HG03520 (cell line): ENCODE data around the gene SYNGAP1.
"Not testable (repeated sequence)": the region's sequence is repeated elsewhere in the genome, so short reads cannot be mapped to it uniquely, and the experiment has no call there.

Source experiments
- ATAC-seq: cut with Tn5 transposase; IDR thresholded peaks from one replicate; pipeline ENCODE4 v1.9.1; 2021; ENCODE audit warnings: mild to moderate bottlenecking, moderate library complexity; ENCODE audit not compliant: unreplicated experiment

SYNGAP1 gene

DNA sequence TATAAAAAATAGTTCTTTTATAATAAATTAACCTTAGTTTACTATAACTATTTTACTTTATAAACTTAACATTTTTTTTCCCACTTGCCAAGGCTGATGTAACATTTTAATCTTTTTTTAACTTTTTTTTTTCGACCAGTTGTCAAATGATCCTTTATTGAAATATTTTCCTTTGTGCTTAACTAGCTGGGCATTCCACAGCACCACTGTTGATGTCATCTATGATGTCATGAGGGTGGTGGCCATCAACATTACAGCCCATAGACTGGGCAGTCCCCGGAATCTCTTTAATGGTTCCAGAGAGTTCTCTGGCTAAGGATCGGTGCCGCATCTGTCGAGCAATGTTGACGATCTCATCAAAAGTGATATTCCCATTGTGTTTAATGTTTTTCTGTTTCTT is 20.0 kb upstream of the SYNGAP1 start:
- not testable (repeated sequence) for ATAC-seq

GRCh38 chr6:33404884-33405283 is 15.0 kb upstream of the SYNGAP1 start:
- ATAC-seq, result no peak

- no peak for ATAC-seq
Observed at GRCh38 chr6:33405386-33405940, 14.4 kb upstream of the SYNGAP1 start.

GRCh38 chr6:33406126-33406525 is 13.7 kb upstream of the SYNGAP1 start:
- no peak for ATAC-seq

GRCh38 chr6:33407132-33407718 is 12.6 kb upstream of the SYNGAP1 start:
- ATAC-seq, result no peak

- ATAC-seq, result peak; percentile 79
Observed at GRCh38 chr6:33410050-33410710, 9.7 kb upstream of the SYNGAP1 start.

- ATAC-seq, result peak; percentile 31
Observed at GRCh38 chr6:33410711-33411631, 8.9 kb upstream of the SYNGAP1 start, which contains the start of gene PHF1. Gene PHF1 (plus strand): TSS chr6:33411014. CDS start chr6:33412264, 1,250 bp downstream.

DNA sequence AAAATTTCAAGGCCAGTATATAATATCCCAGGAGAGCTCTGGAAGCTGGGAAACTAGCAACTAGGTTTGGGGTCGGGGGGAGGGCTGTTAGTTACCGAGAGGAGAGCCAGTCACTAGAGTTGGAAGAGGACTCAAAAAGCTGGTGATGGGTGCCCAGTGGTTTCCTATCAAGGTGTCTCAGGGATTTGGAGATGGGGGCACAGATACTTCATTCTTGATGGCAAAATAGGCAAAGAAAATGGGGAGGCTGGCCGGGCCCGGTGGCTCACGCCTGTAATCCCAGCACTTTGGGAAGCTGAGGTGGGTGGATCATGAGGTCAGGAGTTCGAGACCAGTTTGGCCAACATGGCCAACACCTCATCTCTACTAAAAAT is 8.2 kb upstream of the SYNGAP1 start:
- no peak for ATAC-seq

DNA sequence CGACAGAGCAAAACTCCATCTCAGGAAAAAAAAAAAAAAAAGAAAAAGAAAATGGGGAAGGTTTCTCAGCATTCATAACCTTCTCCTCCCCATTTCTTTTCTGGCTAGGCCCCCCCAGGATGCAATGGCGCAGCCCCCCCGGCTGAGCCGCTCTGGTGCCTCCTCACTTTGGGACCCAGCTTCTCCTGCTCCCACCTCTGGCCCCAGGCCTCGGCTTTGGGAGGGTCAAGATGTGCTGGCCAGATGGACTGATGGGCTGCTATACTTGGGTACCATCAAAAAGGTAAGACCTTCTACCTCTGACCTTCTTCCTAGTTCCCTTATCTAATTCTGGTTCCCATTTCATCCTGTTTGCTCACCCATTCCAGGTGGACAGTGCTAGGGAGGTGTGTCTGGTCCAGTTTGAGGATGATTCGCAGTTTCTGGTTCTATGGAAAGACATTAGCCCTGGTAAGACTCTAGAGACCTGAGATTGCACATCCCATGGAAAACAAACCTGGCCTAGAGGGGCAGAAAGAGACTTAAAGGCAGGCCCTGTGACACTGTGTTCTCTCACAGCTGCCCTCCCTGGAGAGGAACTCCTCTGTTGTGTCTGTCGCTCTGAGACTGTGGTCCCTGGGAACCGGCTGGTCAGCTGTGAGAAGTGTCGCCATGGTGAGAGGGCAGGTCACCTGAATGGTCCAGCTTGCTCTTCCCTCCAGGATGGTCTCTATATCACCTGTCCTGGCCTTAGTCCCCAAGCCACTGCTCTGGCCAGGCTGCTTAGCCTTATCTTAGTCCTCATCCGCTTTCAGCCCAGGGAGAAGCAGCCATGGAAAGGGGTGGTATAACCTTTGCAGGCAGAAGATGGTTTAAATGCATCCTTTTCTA is 7.5 kb upstream of the SYNGAP1 start:
- ATAC-seq, result no peak

DNA sequence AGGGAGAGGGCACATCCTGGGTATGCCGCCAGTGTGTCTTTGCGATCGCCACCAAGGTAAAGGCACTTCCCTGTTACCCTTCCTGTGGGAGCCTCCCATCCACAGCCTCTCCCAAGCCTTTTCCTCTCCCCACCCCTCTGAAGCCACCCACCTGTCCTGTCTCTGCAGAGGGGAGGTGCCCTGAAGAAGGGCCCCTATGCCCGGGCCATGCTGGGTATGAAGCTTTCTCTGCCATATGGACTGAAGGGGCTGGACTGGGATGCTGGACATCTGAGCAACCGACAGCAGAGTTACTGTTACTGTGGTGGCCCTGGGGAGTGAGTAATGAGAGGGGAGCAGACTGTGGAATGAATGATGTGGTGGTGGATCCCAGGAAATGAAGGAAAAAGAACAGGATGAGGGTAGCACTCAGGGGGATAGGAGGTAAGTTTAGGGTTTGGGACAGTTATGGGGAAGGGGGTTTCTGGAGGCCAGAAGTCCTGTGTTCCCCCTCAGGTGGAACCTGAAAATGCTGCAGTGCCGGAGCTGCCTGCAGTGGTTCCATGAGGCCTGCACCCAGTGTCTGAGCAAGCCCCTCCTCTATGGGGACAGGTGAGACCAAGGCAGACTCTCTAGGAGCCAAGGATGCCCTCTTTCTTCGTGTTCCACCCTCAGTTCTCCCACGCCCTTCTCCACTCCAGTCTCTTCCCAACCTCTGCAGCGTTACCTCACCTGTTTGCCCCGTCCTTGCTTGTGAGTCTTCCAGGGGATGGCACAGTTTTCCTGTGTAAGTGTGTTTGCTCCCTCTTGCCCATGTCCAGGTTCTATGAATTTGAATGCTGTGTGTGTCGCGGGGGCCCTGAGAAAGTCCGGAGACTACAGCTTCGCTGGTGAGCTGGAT is 6.4 kb upstream of the SYNGAP1 start:
- no peak for ATAC-seq

GRCh38 chr6:33414592-33415271 is 5.1 kb upstream of the SYNGAP1 start:
- no peak for ATAC-seq

DNA sequence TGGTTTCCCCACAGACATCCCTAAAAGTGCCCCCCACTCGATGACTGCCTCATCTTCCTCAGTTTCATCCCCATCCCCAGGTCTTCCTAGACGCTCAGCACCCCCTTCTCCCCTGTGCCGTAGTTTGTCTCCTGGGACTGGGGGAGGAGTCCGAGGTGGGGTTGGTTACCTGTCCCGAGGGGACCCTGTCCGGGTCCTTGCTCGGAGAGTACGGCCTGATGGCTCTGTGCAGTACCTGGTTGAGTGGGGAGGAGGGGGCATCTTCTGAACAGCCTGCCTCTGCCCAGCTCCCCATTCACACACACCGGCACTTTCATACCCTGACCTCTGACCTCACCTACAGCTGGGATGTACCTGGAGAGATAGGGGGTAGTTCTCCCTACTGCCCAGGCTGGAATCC is 4.0 kb upstream of the SYNGAP1 start:
- ATAC-seq, result no peak

- ATAC-seq, result no peak
Observed at GRCh38 chr6:33416386-33417127, 3.3 kb upstream of the SYNGAP1 start.

DNA sequence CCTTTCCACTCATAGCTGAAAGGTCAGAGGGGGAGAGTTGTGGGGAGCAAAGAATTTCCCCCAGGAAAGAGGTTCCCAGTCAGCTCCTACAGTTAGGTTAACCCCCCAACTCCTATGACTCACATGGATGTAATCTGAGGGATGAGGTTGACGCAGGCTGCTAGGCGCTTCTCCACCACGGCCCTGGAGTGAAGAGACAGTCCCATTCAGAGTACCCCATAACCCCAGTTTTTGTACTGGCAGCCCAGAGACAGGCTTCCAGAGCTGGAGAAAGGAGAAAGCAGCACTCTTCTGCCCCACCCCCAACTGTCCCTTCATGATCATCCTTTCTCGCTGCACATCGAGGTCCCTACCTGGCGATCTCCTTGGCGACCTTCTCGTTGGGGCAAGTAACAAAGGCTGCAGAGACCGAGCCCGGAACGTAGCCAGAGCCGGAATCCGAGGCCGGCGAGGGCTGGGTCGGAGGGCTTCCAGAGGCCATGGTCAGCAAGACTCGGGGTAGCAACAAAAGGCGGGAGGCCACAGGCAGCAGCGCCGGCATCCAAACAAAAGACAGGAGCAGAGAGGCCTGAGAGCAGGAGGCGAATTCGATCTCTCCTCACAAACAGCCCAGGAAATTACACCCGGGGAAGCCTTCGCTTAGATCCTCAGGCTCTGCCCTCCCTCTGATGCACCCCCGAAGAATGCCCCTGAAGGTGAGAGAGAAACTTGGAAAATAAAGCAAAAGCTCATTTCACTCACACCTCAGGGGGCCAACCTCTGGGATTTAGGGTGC is 2.5 kb upstream of the SYNGAP1 start:
- ATAC-seq, result no peak

DNA sequence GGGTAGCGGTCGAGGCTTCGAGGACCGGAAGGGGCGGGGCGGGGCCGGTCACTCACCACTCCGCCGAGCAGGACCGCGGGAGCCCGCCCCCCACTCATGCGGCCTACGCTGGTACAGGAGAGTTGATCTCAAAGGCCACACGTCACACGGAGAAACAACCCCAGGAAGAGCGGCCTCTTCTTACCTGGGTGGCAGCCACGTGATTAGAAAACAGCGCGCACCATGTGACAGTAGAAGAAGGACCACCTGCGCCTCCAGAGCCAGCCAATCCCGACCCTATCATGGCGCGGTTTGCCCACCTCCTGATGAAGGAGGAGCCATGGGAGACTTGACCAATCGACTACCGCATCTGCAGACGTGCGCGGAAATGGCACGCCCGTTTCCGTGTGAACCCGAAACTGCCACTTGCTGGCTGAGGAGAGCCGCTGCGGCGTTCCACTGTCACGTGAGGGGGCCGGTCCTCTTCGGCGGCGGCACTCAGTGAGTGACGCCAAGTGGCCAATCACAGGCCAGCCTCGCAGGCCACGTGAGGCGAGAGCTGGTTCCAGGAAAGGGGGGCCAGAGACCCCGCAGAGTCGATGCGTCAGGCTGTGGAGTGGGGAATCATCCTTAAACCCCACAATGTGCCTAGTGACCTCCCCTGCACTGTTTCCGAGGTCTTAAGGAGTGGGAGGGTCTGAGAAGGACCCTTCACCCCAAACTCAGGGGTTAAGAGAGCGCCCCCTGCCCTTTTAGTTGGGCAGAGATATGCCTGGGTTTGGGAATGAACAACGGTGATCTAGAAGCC is 1.8 kb upstream of the SYNGAP1 start, which contains the start of gene CUTA:
TSS of gene CUTA (minus strand) at position 205 of the 787 bp plus-strand sequence. CDS start at position 98, 107 bp downstream.
- ATAC-seq, result peak; percentile 77

GRCh38 chr6:33418690-33419291 is 1.1 kb upstream of the SYNGAP1 start:
- ATAC-seq, result no peak
